SK-N-SH (cell line): ENCODE measurements around the gene PSMD6. TPM values are rescaled to one million over a fixed set of nuclear protein-coding genes. Genes with fewer than 3 reads are reported as not detected.

Experiments
- CTCF ChIA-PET: fragments of 300-600, 350-600 bp; formaldehyde crosslinking; extraction: SDS; loops from one replicate; lab custom pipeline; 2021; lab: Yijun Ruan, JAX
- POLR2A ChIA-PET: fragments of 350-600 bp; sonication (Branson Sonifier 250); formaldehyde crosslinking; extraction: SDS; loops from one replicate; lab custom pipeline; 2020; ENCODE audit warnings: antibody characterized with exemption, inconsistent platforms; lab: Yijun Ruan, JAX
- DNase-seq: peaks from one replicate; pipeline ENCODE4 v3.0.0; 2012
- H2AFZ ChIP-seq: fragments of 200-600 bp; sonication (generic); 2 replicates; pipeline ENCODE4 v1.8.1; 2016; ENCODE audit warnings: antibody characterized with exemption, mild to moderate bottlenecking, low read depth
- H3F3A ChIP-seq: fragments of 200-600 bp; sonication (generic); replicated peaks from 2 replicates; pipeline ENCODE3; 2016; ENCODE audit warnings: antibody characterized with exemption, mild to moderate bottlenecking; ENCODE audit not compliant: insufficient read depth
- H3K27ac ChIP-seq, 2 experiments: fragments of 200-500 bp in 1 of 2; fragments of 200-600 bp in 1 of 2; sonication (Bioruptor generic) in 1 of 2; sonication (generic), shearing (Covaris generic) in 1 of 2; 2 replicates each; pipeline versions ENCODE4 v1.5.1 to v1.6.1; 2014 to 2016; ENCODE audit warnings: low read depth in 2 of 2, inconsistent platforms in 1 of 2, low read length in 1 of 2, mild to moderate bottlenecking in 1 of 2, mixed read lengths in 1 of 2
- H3K27me3 ChIP-seq: fragments of 200-600 bp; sonication (generic), shearing (Covaris generic); 2 replicates; pipeline ENCODE4 v1.6.1; 2016; ENCODE audit warnings: mixed run types; ENCODE audit not compliant: insufficient read depth
- H3K36me3 ChIP-seq, 2 experiments: fragments of 200-500 bp in 1 of 2; fragments of 200-600 bp in 1 of 2; sonication (Bioruptor generic) in 1 of 2; sonication (generic) in 1 of 2; replicated peaks in 1 of 2; 2 replicates each; pipeline versions ENCODE3 to v1.5.1; 2014 to 2016; ENCODE audit warnings: low read length in 1 of 2, mild to moderate bottlenecking in 1 of 2; ENCODE audit not compliant: insufficient read depth in 2 of 2, control insufficient read depth in 1 of 2
- H3K4me1 ChIP-seq, 2 experiments: fragments of 200-500 bp in 1 of 2; fragments of 200-600 bp in 1 of 2; sonication (Bioruptor generic) in 1 of 2; sonication (generic), shearing (Covaris generic) in 1 of 2; 2 replicates each; pipeline versions ENCODE4 v1.5.1 to v1.6.1; 2014 to 2016; ENCODE audit warnings: low read depth in 1 of 2, low read length in 1 of 2, mixed run types in 1 of 2; ENCODE audit not compliant: insufficient read depth in 2 of 2, control insufficient read depth in 1 of 2
- H3K4me2 ChIP-seq: fragments of 200-600 bp; sonication (generic), shearing (Covaris generic); 2 replicates; pipeline ENCODE4 v1.6.1; 2017; ENCODE audit warnings: mixed run types
- H3K4me3 ChIP-seq, 2 experiments: fragments of 200-500 bp in 1 of 2; fragments of 200-600 bp in 1 of 2; sonication (Bioruptor generic) in 1 of 2; sonication (generic), shearing (Covaris generic) in 1 of 2; 2 replicates each; pipeline versions ENCODE4 v1.5.1 to v1.8.1; 2014 to 2016; ENCODE audit warnings: low read depth in 2 of 2, inconsistent platforms in 1 of 2, low read length in 1 of 2, mild to moderate bottlenecking in 1 of 2, mixed read lengths in 1 of 2, moderate library complexity in 1 of 2
- H3K79me2 ChIP-seq: fragments of 200-600 bp; sonication (generic); 2 replicates; pipeline ENCODE4 v1.8.1; 2017; ENCODE audit warnings: mild to moderate bottlenecking; ENCODE audit not compliant: insufficient read depth
- H3K9ac ChIP-seq: fragments of 200-600 bp; sonication (generic); 2 replicates; pipeline ENCODE4 v1.6.1; 2017; ENCODE audit warnings: mixed run types
- H3K9me2 ChIP-seq: fragments of 200-600 bp; sonication (generic); 2 replicates; pipeline ENCODE4 v1.6.1; 2017; ENCODE audit warnings: mixed run types
- H3K9me3 ChIP-seq: fragments of 200-600 bp; sonication (generic); 2 replicates; pipeline ENCODE4 v1.6.1; 2017; ENCODE audit warnings: mixed run types, mild to moderate bottlenecking, moderate library complexity
- H4K20me1 ChIP-seq: fragments of 200-600 bp; sonication (generic); 2 replicates; pipeline ENCODE4 v1.6.1; 2017; ENCODE audit warnings: mild to moderate bottlenecking, mixed run types; ENCODE audit not compliant: insufficient read depth
- CTCF ChIP-seq: fragments of 200-600 bp; sonication (generic); IDR thresholded peaks from 2 replicates; pipeline ENCODE4 v1.6.1; 2017; ENCODE audit warnings: antibody characterized with exemption, mild to moderate bottlenecking, moderate library complexity
- FOSL2 ChIP-seq: IDR thresholded peaks from 2 replicates; pipeline ENCODE4 v1.4.0; 2012; ENCODE audit warnings: low read depth, mild to moderate bottlenecking, moderate library complexity, borderline replicate concordance
- GATA2 ChIP-seq: sonication (generic); formaldehyde crosslinking; IDR thresholded peaks from 2 replicates; pipeline ENCODE4 v1.5.0; 2020; ENCODE audit warnings: mild to moderate bottlenecking, missing genetic modification reagents
- MXI1 ChIP-seq: IDR thresholded peaks from 2 replicates; pipeline ENCODE4 v1.6.1; 2012; ENCODE audit warnings: mild to moderate bottlenecking, low read depth, low read length, improper control_type of control experiment
- PBX3 ChIP-seq: IDR thresholded peaks from 2 replicates; pipeline ENCODE4; 2012
- RAD21 ChIP-seq: IDR thresholded peaks from 2 replicates; pipeline ENCODE4 v1.6.1; 2012; ENCODE audit warnings: mild to moderate bottlenecking, low read length
- RCOR1 ChIP-seq: fragments of 150-350 bp; IDR thresholded peaks from 2 replicates; pipeline ENCODE4 v1.6.1; 2017; ENCODE audit warnings: antibody characterized with exemption, low read length
- RFX5 ChIP-seq: IDR thresholded peaks from 2 replicates; pipeline ENCODE4 v1.6.1; 2012; ENCODE audit warnings: mild to moderate bottlenecking, improper control_type of control experiment, low read length
- TCF12 ChIP-seq: IDR thresholded peaks from 2 replicates; pipeline ENCODE4 v1.4.0; 2012
- whole genome bisulfite sequencing: methylation state at CpG from one replicate; pipeline ENCODE4 v1.1.6; 2017; ENCODE audit warnings: low lambda C conversion rate; 5-methylcytosine and 5-hydroxymethylcytosine counted together
- polyA plus RNA-seq, 3 experiments: library from polyadenylated mRNA; depleted of rRNA; stranded (reverse); fragments of >200 nt; gene quantifications; 2 replicates each; pipeline ENCODE4 v1.2.3, GENCODE V29; 2012

Gene PSMD6
- polyA plus RNA-seq, 1 of the 3 experiments (the other 2 are of a cell fraction) = 90.3 TPM

- CTCF ChIA-PET = interaction anchor here (1.0 to 8.7 kb wide), 5 partner anchors 10 to 40 kb away, joined by 3 to 118 read pairs (median 4); no protein-coding TSS in a partner anchor
- H3K79me2 ChIP-seq = peaks cover 73% of the 10 kb centered on the region
- peaks cover 11% of the 10 kb centered on the region; the same call in 1 of the 2 replicates for H4K20me1 ChIP-seq
- H3K9me2 ChIP-seq = no peaks in the 10 kb centered on the region
- peak overlapping the region in 1 of 2 experiments; percentile 1; a peak in 1 of 4 replicates for H3K27ac ChIP-seq
- 69% methylated on average over 3 of the region's 3 CpGs for WGBS
- peaks cover 11 to 24% of the 10 kb centered on the region in 2 experiments; a peak in 3 of 4 replicates for H3K4me1 ChIP-seq
- peaks cover 8 to 12% of the 10 kb centered on the region in 2 experiments for H3K36me3 ChIP-seq
- POLR2A ChIA-PET = no interaction called here
- DNase-seq = no peak
- H3K9ac ChIP-seq = no peak overlapping the region
- no peaks in the 10 kb centered on the region for H3K27me3 ChIP-seq
- H3K9me3 ChIP-seq = no peaks in the 10 kb centered on the region
- TF ChIP-seq GATA2 (CRISPR knock-in tag) = no peak
- peak; percentile 33; the same call in 1 of the 2 replicates for TF ChIP-seq PBX3
- no peak overlapping the region for H3K4me3 ChIP-seq
- no peaks in the 10 kb centered on the region for H3F3A ChIP-seq
- no peak overlapping the region for H2AFZ ChIP-seq
- no peak overlapping the region for H3K4me2 ChIP-seq
These were observed 54.5 kb downstream of the PSMD6 start for GRCh38 chr3:63968612-63969350.

- Histone ChIP-seq H3K27me3 (no peaks in the 10 kb centered on the region), H4K20me1 (peaks cover 11% of the 10 kb centered on the region; the same call in 1 of the 2 replicates)
- TF ChIP-seq FOSL2 = no peak
- TF ChIP-seq MXI1 = no peak
- no peak for TF ChIP-seq RFX5
- TF ChIP-seq PBX3 = no peak
- no peak for TF ChIP-seq RCOR1
- TF ChIP-seq RAD21 = no peak
- no peak for TF ChIP-seq TCF12
- no peak for TF ChIP-seq CTCF
- TF ChIP-seq, all 33 proteins: peak for 0
- ChIA-PET CTCF (interaction anchor here (0.6 to 8.7 kb wide), 4 partner anchors 11 to 1280 kb away, joined by 3 to 118 read pairs (median 4); no protein-coding TSS in a partner anchor), POLR2A (no interaction called here)
- Histone ChIP-seq H3K9ac (no peak overlapping the region), H3K27ac (peak overlapping the region; percentile 1 to 43; a peak in 3 of 4 replicates), H3K79me2 (peaks cover 74% of the 10 kb centered on the region), H3K4me2 (peak overlapping the region; percentile 31; the same call in 1 of the 2 replicates), H3K4me3 (no peak overlapping the region), H3K9me3 (no peaks in the 10 kb centered on the region), H3K9me2 (no peaks in the 10 kb centered on the region), H2AFZ (no peak overlapping the region), H3F3A (no peaks in the 10 kb centered on the region), H3K36me3 (peaks cover 0 to 14% of the 10 kb centered on the region in 2 experiments), H3K4me1 (peaks cover 11 to 24% of the 10 kb centered on the region in 2 experiments; a peak in 3 of 4 replicates)
- peak; percentile 13 for DNase-seq
- WGBS = 70% methylated on average over 11 of the region's 11 CpGs
These were observed 55.4 kb downstream of the PSMD6 start for GRCh38 chr3:63967675-63968611.
